HG03571 (cell line): ENCODE results near the gene ADSL.

Source experiments
- ATAC-seq: cut with Tn5 transposase; IDR thresholded peaks from one replicate; pipeline ENCODE4 v1.9.1; 2021; ENCODE audit not compliant: unreplicated experiment

Gene ADSL

DNA sequence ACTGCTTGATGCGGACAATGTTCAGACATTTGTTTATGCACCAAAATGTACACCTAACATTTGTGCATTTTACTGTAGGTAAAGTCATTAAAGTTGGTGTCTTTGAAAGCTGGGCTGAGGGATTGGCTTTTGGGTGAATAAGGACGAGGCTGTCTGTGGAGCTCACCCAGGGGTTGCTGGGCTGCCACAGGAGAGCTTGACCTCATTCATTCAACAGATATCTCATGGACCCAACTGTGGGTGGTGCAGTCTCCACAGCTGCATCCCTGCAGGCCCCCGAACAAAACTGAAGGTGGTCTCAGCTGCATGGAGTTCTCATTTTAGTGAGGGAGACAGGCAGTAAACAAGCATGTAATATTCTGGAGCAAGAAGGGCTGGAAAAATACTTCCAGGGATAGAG is 56.8 kb downstream of the ADSL start:
- ATAC-seq = no peak

DNA sequence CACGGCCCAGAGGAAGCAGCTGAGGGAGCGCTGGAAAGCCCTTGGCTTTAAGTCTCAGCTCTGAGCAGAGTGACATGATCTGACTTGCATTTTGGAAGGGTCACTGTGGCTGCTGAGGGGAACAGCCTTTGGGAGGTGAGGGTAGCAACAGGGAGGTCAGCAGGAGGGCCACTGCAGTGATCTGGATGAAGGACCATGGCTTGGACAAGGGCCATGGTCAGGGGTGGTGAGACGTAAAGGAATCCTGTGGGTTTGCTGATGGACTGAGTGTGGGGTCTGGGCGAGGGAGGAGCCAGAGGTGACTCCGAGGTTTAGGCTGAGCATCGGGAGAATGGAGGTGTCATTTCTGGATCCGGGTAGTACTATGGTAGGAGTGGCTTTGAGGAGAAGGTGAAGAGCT is 57.4 kb downstream of the ADSL start:
- no peak for ATAC-seq

DNA sequence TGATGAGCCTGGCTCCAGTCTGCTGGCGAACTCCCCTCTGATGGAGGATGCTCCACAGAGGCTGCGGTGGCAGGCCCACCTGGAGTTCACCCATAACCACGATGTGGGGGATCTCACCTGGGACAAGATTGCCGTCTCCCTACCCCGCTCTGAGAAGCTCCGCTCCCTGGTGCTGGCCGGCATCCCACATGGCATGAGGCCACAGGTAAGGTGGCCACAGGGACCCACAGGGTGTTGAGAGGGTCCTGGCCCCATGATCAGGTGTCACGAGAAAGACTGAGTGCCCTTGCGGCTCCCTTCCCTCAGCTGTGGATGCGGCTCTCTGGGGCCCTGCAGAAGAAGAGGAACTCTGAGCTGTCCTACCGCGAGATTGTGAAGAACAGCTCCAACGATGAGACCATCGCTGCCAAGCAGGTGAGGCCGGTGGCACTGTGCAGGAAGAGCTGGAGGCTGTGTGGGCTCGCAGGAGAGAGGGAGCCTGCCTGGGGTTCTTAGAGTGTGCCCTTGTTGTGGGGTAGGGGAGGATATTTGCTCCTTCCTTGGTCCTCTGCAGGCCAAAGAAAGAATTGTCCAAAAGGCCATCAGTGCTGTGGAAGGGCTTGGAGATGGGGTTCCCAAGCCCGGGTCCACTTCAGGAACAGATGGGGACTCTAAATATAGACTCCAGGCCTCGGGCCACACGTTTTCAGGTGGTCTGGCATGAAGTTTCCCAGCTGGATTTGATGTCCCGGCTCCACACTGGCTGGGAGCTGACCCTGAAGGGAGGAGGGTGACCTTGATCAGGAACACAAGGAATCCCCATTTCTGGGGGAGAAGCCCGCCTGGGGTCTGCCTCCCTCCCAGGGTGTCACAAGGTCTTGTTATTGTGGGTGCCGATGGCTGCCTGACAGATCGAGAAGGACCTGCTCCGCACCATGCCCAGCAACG is 58.2 kb downstream of the ADSL start:
- ATAC-seq = no peak

DNA sequence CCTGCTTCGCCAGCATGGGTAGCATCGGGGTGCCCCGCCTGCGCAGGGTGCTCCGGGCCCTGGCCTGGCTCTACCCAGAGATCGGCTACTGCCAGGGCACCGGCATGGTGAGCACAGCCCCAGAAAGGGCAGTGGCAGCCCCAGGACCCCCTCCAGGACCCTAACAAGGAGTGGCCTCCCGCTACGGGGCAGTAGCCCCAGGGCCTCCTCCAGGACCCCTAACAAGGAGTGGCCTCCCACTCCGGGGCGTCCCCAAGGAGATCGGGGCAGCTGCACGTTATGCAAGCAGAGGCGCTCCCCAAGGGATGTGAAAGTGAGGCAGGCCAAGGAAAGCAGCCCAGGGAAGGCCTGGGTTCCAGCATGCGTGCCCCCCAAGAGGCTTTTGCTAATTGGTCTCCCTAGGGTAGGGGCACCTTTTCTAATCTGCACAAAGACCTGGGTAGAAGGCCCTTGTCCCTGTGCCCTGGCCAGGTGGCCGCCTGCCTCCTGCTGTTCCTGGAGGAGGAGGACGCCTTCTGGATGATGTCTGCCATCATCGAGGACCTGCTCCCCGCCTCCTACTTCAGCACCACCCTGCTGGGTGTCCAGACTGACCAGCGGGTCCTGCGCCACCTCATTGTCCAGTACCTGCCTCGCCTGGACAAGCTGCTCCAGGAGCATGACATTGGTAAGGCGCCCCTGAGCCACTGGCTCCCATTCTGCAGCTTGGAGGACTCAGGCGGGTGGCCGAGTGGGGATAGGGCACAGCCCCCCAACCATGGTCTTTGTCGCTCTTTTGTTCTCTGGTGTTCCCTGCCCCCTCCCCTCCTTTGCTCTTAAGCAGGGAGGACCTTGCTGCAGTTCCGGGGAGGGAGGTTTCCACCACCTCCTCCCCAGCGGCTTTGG is 59.1 kb downstream of the ADSL start:
- no peak for ATAC-seq

DNA sequence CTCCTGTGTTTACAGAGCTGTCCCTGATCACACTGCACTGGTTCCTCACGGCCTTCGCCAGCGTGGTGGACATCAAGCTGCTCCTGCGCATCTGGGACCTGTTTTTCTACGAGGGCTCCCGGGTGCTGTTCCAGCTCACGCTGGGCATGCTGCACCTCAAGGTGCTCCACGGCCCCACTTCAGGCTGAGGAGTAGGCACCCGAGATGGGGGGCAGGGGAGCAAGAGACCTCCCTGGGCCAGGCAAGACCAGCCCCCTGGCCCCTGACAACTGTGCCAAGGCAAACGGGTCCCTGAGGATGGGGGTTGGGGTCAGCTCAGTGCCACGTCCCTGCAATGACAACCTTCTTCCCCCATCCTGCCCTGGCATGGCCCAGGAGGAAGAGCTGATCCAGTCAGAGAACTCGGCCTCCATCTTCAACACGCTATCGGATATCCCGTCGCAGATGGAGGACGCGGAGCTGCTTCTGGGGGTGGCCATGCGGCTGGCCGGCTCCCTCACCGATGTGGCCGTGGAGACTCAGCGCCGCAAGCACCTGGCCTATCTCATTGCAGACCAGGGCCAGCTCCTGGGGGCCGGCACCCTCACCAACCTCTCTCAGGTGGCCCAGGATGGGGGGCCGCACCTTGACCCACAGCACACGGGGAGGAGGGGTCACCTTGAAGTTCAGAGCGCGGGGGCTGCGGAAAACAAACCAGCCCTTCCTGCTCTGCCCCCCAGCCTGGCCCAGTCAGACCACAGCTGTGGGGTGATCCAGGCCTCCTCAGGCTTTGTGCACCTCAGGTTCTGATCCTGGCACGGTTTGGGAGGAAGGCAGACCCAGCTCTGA is 60.0 kb downstream of the ADSL start:
- ATAC-seq = no peak

DNA sequence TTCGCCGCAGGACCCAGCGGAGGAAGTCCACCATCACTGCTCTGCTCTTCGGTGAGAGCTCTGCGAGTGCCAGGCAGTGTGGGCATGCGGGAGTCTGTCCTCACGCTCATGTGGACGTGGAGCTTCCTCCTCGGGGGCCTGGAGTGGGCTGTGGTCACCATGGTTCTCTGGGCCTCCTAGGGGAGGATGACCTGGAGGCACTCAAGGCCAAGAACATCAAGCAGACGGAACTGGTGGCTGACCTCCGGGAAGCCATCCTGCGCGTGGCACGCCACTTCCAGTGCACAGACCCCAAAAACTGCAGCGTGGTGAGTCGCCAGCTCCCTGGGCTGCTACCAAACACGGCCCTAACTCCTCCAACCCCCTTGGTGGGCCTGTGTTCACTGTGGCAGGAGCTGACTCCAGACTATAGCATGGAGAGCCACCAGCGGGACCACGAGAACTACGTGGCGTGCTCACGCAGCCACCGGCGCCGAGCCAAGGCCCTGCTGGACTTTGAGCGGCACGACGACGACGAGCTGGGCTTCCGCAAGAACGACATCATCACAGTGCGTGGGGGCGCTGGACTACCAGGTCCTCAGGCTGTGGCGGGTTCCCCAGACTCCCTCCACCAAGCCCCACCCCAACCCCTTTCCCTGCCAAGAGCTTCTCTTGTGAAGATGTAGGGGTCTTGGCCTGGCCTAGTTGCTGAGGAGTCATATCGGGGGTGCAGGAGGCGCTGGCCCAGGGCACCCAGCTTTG is 60.9 kb downstream of the ADSL start:
- ATAC-seq = no peak

DNA sequence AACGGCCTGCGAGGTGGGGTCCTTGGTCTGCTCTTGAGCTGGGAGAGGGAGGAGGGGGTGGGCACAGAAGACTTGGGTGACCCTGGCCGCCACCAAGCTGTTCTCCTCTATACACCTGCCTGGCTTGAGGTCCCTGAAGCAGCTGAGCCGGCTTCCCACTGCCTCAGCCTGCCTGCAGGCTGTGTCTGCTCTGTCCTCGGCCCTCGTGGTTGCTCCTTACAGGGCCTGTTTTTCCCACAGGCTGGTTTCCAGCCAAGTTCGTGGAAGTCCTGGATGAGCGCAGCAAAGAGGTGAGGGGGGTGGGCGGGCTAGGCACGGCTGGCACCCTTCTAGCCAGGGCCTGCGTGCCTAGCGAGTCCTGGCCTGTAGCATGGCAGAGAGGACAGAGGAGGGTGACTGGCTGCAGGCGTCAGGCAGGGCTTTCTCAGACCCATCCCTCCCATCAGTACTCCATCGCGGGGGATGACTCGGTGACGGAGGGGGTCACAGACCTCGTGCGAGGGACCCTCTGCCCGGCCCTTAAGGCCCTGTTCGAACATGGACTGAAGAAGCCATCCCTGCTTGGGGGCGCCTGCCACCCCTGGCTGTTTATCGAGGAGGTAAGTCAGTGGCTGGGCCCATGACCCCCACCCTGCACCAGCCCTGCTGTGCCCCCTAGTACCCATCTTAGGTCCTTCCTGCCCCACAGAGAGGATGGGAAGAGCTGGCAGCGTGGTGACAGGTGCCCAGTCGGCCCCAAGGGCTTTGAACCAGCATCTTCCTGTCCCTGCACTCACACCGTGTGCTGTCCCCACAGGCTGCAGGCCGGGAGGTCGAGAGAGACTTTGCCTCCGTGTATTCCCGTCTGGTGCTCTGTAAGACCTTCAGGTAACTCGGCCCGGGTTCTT is 61.8 kb downstream of the ADSL start:
- ATAC-seq = no peak

DNA sequence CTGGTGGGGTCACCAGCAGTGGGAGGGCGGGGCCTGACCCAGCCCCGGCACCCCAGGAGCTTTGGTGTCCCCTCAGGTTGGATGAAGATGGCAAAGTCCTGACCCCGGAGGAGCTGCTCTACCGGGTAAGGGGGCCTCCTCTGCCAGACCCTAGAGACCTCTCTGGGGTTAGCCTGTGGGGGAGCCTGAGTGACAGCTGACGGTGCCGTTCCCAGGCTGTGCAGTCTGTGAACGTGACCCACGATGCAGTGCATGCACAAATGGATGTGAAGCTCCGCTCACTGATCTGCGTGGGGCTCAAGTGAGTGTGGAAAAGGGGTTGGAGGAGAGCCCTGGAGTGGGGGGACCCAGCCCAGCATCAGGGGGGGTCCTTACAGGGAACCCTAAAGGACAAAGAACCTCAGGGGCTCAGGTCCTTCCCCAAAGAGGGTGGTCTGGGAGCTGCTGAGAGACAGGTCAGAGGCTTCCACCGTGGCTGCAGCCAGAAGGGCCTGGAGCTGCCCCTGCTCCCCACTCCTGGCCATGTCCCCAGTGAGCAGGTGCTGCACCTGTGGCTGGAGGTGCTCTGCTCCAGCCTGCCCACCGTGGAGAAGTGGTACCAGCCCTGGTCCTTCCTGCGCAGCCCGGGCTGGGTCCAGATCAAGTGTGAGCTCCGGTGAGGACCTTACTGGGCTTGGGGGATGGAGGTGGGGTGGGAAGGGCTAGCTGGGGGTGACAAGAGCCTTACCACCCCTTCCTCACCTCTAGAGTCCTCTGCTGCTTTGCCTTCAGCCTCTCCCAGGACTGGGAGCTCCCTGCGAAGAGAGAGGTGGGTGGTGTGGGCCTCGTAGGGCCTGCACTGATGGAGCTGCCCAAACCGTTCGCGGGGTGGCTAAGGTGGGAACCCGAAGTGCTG is 62.7 kb downstream of the ADSL start:
- no peak for ATAC-seq

DNA sequence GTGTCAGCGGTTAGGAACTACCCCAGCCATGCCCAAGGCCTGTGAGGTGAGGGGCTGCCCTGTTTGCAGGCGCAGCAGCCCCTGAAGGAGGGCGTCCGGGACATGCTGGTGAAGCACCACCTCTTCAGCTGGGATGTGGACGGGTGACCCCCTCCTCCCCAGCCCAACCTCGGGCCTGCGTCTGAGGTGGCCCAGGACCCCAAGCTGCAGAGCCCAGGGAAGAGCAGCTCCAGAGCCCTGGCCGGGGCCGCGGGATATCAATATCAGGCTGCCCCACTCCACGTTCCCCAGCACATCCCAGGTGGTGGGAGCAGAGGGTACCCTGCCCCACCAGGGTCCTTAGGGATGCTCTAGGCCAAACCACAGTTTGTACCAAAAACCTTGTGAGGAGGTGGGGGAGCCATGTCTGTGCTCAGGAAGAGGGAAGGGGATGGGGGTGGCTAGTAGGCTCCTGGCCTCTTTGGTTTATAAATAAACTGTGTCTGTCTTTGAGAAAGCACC is 63.4 kb downstream of the ADSL start:
- ATAC-seq = no peak

DNA sequence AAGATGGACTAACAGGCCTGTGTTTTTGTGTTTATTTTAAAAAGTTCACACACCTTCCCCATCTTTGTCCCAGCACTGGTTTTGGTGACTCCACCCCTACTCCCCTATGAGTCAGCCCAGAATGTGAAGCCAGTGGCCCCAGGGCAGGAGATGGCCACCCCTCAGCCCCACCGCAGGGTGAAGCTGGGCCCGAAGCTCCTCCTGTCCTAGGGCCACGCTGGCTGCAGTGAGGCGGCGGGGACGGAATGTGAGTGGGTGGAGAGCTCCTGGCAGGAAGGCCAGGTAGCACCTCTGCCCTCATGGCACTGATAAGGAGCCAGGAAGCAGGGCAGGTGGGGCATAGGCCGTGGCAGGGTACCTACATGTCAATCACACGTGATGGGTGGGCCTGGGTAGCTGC is 64.0 kb downstream of the ADSL start:
- ATAC-seq = no peak

DNA sequence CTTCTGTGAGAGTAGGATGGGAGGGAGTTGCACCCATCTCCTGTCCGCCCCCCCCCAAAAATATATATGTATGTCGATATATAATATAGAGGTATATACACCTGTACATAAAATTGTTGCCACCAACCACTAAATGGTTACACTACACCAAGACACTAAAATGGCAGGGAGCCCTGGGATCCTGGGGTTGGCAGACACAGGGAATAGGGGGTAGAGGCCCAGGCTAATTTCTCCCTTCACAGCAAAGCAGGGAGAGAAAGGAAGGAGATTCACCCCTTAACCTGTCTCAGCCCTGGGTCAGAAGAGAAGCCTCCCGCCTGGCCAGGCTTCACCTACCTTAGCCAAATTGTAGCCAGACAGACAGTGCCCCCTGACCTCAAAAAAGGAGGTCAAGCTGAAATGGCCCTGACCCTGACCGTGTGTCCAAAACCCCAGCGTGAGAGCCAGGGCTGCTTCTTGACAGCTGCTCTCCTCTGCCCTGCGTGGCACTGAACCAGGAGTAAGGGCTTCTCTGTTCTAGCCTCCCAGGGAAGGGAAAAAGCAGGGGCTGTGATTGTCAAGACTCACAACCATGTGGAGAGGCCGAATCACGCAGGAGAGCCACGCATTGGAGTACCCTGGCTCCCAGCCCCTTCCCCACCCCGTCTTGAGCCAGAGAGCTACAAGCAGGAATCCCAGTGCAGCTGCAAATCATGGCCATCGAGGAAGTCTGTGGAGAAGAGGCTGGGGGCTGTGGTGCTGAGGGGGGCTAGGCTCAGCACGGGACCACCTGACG is 64.6 kb downstream of the ADSL start:
- no peak for ATAC-seq

DNA sequence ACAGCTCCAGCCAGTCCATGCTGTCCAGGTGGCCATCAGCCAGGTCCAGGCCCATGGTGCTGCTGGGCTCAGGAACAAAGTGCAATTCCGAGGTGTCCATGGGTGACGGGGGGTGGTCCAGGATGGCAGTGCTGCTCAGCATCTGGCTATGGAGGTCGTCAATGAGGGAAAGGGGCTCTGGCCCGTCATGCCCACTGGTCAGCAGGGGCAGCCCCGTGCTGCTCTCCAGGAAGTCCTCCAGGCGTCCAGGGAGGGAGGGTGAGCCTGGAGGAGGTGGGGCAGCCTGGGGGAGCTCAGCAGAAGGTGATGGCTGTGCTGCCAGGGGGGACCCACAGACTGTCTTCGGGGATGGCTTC is 65.2 kb downstream of the ADSL start:
- no peak for ATAC-seq

DNA sequence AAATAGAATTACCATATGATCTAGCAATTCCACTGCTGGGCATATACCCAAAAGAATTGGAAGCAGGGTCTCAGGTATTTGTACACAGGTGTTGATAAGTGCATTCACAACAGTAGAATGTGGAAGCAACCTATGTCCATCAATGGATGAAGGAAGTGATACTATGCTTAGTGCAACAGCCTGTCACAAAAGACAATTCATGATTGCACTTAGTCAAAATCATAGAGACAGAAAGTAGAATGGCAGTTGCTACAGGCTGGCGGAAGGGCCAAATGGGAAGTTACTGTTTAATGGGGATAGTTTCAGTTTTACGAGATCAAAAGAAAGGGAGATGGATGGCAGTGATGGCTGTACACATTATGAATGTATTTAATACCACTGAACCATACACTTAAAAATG is 66.1 kb downstream of the ADSL start:
- no peak for ATAC-seq

DNA sequence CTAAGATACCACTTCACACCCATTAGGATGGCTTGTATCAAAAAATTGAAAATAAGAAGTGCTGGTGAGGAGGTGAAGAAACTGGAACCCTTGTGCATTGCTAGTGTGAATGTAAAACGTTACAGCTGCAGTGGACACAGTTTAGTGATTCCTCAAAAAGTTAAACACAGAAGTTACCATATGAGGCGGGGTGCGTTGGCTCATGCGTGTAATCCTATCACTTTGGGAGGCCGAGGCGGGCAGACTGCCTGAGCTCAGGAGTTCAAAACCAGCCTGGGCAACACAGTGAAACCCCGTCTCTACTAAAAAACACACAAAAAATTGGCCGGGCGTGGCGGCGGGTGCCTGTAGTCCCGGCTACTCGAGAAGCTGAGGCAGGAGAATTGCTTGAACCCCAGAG is 67.6 kb downstream of the ADSL start:
- ATAC-seq = no peak

DNA sequence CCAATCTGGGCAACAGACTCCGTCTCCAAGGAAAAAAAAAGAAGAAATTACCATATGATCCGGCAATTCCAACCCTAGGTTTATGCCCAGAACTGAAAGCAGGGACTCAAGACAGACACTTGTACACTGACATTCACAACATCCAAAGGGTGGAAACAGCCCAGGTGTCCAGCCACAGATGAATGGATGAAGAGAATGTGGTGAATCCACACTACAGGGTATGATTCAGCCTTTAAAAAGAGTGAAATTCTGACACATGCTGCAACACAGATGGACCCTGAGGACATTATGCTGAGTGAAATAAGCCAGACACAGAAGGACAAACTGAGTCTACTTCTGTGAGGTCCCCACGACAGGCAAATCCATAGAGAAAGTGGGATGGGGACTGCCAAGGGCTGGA is 68.0 kb downstream of the ADSL start:
- no peak for ATAC-seq

DNA sequence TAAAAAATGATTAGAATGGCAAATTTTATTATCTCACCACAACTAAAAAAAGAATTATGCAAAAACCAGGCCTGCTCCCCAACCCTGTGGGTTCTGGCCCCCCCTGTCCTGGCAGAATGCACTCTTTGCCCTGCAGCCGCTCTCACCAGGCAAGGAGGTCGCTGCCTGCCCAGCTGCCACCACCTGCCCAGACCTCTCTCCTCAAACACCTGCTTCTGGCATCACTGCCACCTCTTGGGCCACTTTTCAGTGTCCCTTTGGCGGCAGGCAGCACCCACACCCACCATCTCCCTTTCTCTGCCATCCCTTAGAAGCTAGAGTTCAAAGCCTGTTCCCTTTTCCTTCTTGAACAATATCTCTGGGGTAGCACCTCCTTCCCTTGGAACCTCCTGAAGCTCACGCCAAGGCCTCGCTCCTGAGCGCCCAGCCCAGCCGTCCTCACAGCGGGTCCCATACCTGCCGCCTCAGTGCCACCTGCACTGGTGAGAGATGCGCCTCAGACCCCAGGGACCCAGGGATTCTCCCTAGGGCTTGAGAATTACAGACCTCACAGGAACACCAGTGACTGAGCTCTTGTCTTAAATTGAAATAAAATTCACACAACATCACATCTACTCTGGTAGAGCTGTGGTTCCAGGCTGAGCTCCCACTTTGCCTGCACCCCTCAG is 68.7 kb downstream of the ADSL start:
- ATAC-seq = no peak
